Activated CD4-positive, alpha-beta T cell treated with anti-CD3 and anti-CD28 coated beads for 24 hours (primary cell): ENCODE data around the gene RNF169.

ENCODE experiments used
- DNase-seq, 2 donors: peaks; one replicate each; pipeline ENCODE4 v3.0.0-alpha.2; 2020; ENCODE audit warnings: low read depth in 2 of 2

RNF169 gene

GRCh38 chr11:74871037-74871436, 122.4 kb downstream of the RNF169 start:
- DNase-seq, result no peak

GRCh38 chr11:74877132-74877531, 128.5 kb downstream of the RNF169 start:
- DNase-seq, result peak in 1 of 2 donors; percentile 1
